Fibroblast of villous mesenchyme (primary cell): Measurements from ENCODE around the gene TAPT1. TPM values are rescaled to one million over a fixed set of nuclear protein-coding genes. Genes with fewer than 3 reads are reported as not detected.

ENCODE experiments used
- DNase-seq: peaks from one replicate; pipeline ENCODE4 v3.0.0-alpha.2; 2010; ENCODE audit warnings: low read depth
- H3K4me3 ChIP-seq: 2 replicates; pipeline ENCODE4 v1.5.1; 2011; ENCODE audit warnings: low read depth, mild to moderate bottlenecking, low read length
- CTCF ChIP-seq: IDR thresholded peaks from 2 replicates; pipeline ENCODE4 v1.5.1; 2012; ENCODE audit warnings: low read depth, mild to moderate bottlenecking, low read length; ENCODE audit not compliant: insufficient read depth
- total RNA-seq: library from RNA; depleted of rRNA; stranded (reverse); fragments of >200 nt; gene quantifications from 2 replicates; pipeline ENCODE4 v1.2.3, GENCODE V29; 2012

TAPT1 gene
- total RNA-seq, 1 donor = 28.5 TPM

DNA sequence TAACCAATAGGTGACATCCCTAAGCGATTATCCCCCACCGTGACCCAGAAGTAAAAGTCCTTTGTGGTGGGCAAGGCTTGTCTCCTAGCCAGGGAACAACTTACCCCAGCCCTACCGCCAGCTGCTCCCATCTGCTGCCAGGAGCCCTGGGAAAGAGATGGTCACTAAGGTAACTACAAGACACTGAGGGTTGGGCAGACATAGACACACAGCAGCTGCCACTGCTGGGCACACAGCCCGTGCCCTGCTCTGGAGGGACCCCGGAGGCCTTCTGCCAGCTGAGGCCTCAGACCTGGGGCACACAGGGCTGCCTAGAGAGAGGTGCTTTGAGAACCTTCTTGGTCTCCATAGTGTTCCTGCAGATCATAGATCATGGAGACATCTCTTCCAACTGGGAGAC, 89.4 kb downstream of the TAPT1 start:
- no peak for DNase-seq
- TF ChIP-seq CTCF = no peak
- H3K4me3 ChIP-seq = no peak overlapping the region

DNA sequence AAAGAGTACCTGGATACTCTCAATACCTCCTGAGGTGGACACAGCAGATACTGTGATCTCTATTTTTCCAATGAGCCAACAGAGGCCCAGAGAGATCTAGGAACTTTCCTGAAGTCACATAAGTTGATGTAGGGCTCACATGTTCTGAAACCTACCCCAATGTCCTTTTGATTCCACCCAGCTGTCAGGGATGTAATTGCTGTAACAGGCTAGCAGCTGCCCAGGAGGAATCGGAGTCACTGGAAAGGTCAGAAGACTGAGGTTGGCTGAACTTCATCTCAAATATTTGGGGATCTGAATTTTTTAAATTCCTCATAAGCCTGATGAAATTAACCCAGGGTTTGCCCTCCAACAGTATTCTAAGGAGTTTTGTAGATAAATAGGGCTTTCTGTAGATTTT, 90.0 kb downstream of the TAPT1 start:
- no peak overlapping the region for H3K4me3 ChIP-seq
- peak; percentile 8 for DNase-seq
- TF ChIP-seq CTCF = no peak

DNA sequence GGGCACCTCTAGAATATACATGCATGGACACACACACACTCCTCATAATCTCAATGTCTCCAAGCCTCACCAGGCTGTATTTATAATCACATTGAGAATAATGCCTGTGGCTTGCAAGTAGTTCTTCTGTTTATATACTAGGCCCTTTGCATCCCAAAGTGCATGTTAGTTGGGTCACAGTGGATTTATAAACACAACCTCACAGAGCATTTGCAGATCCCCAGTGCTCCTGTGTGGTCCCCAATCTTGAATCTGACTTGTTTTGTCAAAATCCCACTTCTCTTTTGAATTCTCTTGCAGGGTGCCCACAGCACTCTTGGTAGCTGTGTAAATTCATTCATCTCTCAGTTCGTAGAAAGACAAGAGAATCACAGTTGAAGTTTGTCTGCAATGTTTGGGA, 92.9 kb downstream of the TAPT1 start:
- no peak for TF ChIP-seq CTCF

DNA sequence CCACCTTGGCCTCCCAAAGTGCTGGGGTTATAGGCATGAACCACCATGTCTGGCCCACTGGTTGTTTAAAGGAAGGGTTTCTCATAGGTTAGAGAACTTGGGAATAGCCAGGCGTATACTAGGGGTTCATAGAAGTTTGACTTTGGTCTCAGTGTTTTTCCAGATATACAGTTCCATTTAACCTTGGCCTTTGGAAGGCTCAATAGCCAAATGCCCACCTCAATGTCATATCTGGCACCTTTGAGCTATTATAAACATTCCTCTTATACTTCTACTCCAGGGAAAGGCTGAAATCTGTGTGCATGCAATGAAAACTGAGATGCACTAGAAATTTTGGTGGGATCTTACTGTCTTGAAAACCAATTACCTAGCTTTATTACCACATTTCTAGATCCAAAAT, 95.0 kb downstream of the TAPT1 start:
- no peak for DNase-seq
- no peak for TF ChIP-seq CTCF
- no peak overlapping the region for H3K4me3 ChIP-seq

More for the DNA sequence above, 92.9 kb downstream of the TAPT1 start:
- peak; percentile 19 for DNase-seq
- H3K4me3 ChIP-seq = no peak overlapping the region

GRCh38 chr4:16129336-16129735, 96.9 kb downstream of the TAPT1 start:
- TF ChIP-seq CTCF = no peak
- DNase-seq = peak; percentile 10

DNA sequence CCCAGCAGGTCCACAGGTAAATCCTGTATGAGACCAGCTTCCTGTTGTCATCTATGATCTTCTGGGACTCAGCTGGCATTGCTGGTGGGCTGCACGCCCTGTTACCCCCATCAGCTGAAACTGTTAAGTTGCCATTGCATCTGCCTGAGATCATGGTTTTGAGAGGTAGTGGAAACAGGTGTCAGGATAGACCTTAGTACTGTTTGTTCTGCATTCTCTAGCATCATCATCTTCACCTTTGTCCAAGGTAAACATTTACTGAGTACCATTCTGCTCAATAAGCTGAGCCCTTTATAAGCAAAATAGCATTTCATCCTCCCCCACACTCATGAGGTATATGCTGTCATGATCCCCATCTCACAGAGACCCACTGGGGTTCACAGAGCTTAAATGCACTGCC, 99.6 kb downstream of the TAPT1 start:
- no peak overlapping the region for H3K4me3 ChIP-seq
- TF ChIP-seq CTCF = no peak
- no peak for DNase-seq

More at GRCh38 chr4:16129336-16129735, 96.9 kb downstream of the TAPT1 start:
- no peak overlapping the region for H3K4me3 ChIP-seq

DNA sequence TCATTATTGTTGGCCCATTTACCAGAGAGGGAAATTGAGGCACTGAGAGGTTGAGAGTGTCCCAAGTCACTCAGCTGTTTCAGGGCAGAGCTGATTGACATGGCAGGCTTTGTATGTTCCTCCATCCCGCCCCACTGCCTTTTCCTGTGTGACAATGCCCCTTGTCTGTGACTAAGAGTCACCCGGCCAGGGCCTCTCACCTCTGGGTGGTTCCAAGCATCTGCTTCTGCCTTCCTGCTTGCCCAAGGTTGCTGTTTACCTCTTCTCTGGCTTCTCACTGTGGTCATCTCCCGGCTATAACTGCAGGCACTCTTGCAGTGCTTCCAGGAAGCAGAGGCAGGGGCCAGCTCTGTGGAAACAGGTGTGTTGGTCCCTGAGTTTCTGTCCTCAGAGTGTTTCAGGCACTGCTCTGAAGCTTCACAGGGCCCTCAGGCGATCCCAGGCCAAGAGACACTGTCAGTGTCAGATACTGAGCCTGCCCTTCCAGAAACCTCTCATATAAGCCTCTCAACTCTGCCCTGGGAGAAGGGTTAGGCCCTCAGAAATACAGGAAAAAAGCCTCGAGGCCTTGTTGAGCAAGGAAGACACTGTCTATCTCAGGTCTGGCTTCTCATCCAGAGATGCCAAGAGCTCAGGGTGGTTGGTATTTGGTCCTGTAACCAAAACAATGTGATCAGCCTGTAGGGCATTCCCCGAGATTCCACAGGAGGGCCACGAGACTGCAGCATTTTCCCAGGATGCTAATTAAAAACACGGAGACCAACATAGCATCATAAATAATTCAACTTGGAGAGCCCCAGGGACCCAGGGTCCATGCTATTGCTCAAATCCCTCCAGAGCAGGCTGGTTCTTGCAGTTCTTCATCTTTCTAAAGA, 100.5 kb downstream of the TAPT1 start:
- no peak for DNase-seq
- no peak for TF ChIP-seq CTCF
- no peak overlapping the region for H3K4me3 ChIP-seq
